ENCODE measurements around the gene ZHX3. TPM values are rescaled to one million over a fixed set of nuclear protein-coding genes. Genes with fewer than 3 reads are reported as not detected.

ZHX3 gene
- total and polyA plus RNA-seq, 10 of the 15 experiments (the other 5 are each of a cell fraction or from before 2014, with no cell fraction given): 1.3 to 14.0 (median 5.0) TPM

- no peak for TF ChIP-seq ZNF687 (IDR thresholded peaks at IDR 0.05)
- no peak for TF ChIP-seq IRF3 (IDR thresholded peaks at IDR 0.05)
- TF ChIP-seq ZNF274 (IDR thresholded peaks at IDR 0.05; ENCODE audit: insufficient read depth, insufficient read length): no peak
These were observed 19.4 kb upstream of the ZHX3 start (continued) for GRCh38 chr20:41336711-41337492.

- ChIA-PET SMC1A (ENCODE audit: uncharacterized antibody, unreplicated experiment) (interaction anchor here (1.1 kb wide), 1 partner anchor 84 kb away, joined by 3 read pairs; no protein-coding TSS in a partner anchor), CTCF (no interaction called here), POLR2A (no interaction called here), RAD21 (ENCODE audit: unreplicated experiment) (no interaction called here)
- H3K27ac ChIP-seq (ENCODE audit: control insufficient read depth, insufficient read depth): no peak overlapping the region
- BruUV-seq (replicated peaks): no TSS peak
- ATAC-seq: no peak
- no peaks in the 10 kb centered on the region for H3K9me3 ChIP-seq (replicated peaks; ENCODE audit: control insufficient read depth, insufficient read depth, low read length)
- no peaks in the 10 kb centered on the region for H3K79me2 ChIP-seq (ENCODE audit: control insufficient read depth, insufficient read depth, low read length)
- H3K9ac ChIP-seq (ENCODE audit: control insufficient read depth, insufficient read depth, low read length): no peak overlapping the region
- intact Hi-C loops (cut with micrococcal nuclease; ENCODE audit: unreplicated experiment): loop anchor here (5.0 kb wide), 1 partner anchor 88 kb away; no protein-coding TSS in a partner anchor
- H3K27me3 ChIP-seq (replicated peaks in 1 of 2; ENCODE audit: control insufficient read depth in 2 of 2, insufficient read depth in 2 of 2, low read length in 1 of 2): no peaks in the 10 kb centered on the region
- no peak for DNase-seq (ENCODE audit: low read depth, low spot score)
- H2AFZ ChIP-seq (ENCODE audit: control insufficient read depth, low read depth, low read length): no peak overlapping the region
- no peak for FAIRE-seq
- H4K20me1 ChIP-seq (ENCODE audit: control insufficient read depth, insufficient read depth): no peaks in the 10 kb centered on the region
- in situ Hi-C loops (cut with MboI): no loop called here
- no peak overlapping the region for H3K4me2 ChIP-seq (ENCODE audit: control insufficient read depth, insufficient read depth)
- no peak overlapping the region for H3K4me3 ChIP-seq
- no peaks in the 10 kb centered on the region for H3K36me3 ChIP-seq (ENCODE audit: control insufficient read depth in 2 of 2, insufficient read depth in 2 of 2, low read length in 1 of 2)
- 100% methylated on average over 1 of the region's 1 CpG for WGBS (ENCODE audit: insufficient coverage, insufficient replicate concordance, low lambda C conversion rate, missing lambda C conversion rate)
- H3K4me1 ChIP-seq (ENCODE audit: control insufficient read depth, insufficient read depth, low read length): peaks cover 5% of the 10 kb centered on the region
- no peak for TF ChIP-seq ZBED1 (IDR thresholded peaks at IDR 0.05; ENCODE audit: borderline replicate concordance)
- TF ChIP-seq SIX5 (IDR thresholded peaks at IDR 0.05; ENCODE audit: low read depth, low read length, severe bottlenecking): no peak
- no peak for TF ChIP-seq SUPT20H (IDR thresholded peaks at IDR 0.05; ENCODE audit: borderline replicate concordance, control insufficient read depth, low read depth, low read length)
- TF ChIP-seq MXI1 (IDR thresholded peaks at IDR 0.05; ENCODE audit: low read depth, low read length): no peak
- no peak for TF ChIP-seq SREBF1 (IDR thresholded peaks at IDR 0.05; ENCODE audit: low read length)
- no peak for TF ChIP-seq DPF2 (IDR thresholded peaks at IDR 0.05)
- no peak for TF ChIP-seq SPI1 (IDR thresholded peaks at IDR 0.05; ENCODE audit: borderline replicate concordance, insufficient read depth, low read depth, low read length)
- TF ChIP-seq EED (IDR thresholded peaks at IDR 0.05; ENCODE audit: low read depth): no peak
- no peak for TF ChIP-seq CREM (IDR thresholded peaks at IDR 0.05; ENCODE audit: low read depth)
- no peak for TF ChIP-seq BCLAF1 (IDR thresholded peaks at IDR 0.05)
- TF ChIP-seq EGR1 (IDR thresholded peaks at IDR 0.05; ENCODE audit: borderline replicate concordance in 1 of 2, low read depth in 2 of 2, low read length in 2 of 2): no peak
- TF ChIP-seq HDAC6 (IDR thresholded peaks at IDR 0.05; ENCODE audit: unreplicated experiment): no peak
These were observed 18.1 kb upstream of the ZHX3 start for GRCh38 chr20:41335591-41335990.
